T-cell (primary cell): ENCODE data around the gene SMAD3. TPM values are rescaled to one million over a fixed set of nuclear protein-coding genes. Genes with fewer than 3 reads are reported as not detected.
A peak's percentile ranks its signal among the peaks of the same experiment; 100 is the strongest.

Source experiments
- ATAC-seq, 4 experiments: fragments of 200-7000 bp in 3 of 4; fragments of 150-1000 bp in 1 of 4; cut with Tn5 transposase; replicated peaks in 1 of 4; 1 replicate in 3 of 4; 2 replicates in 1 of 4; pipeline ENCODE4 v1.10.0; 2021; ENCODE audit warnings: moderate library complexity in 3 of 4, mild to moderate bottlenecking in 2 of 4, moderate number of reproducible peaks in 1 of 4
- CTCF ChIA-PET, 2 donors: fragments of 300-600 bp; sonication (Branson Sonifier 250); formaldehyde crosslinking; loops; one replicate each; lab custom pipeline; 2022; ENCODE audit warnings: antibody characterized with exemption in 2 of 2; lab: Charles Lee
- POLR2A ChIA-PET, 2 donors: fragments of 300-600 bp; sonication (Branson Sonifier 250); formaldehyde crosslinking; loops; one replicate each; lab custom pipeline; 2022; ENCODE audit warnings: antibody characterized with exemption in 2 of 2; lab: Charles Lee
- DNase-seq, 35 experiments: peaks; one replicate each; pipeline versions ENCODE4 v3.0.0 to v3.0.0-alpha.2; 2013 to 2023
- H3K27ac ChIP-seq: one replicate; pipeline ENCODE4 v1.5.1; 2013; ENCODE audit warnings: low read length
- H3K27me3 ChIP-seq, 2 experiments: replicated peaks in 1 of 2; 1 replicate in 1 of 2; 2 replicates in 1 of 2; pipeline versions ENCODE4 v1.6.1 to v1.7.0; 2013; ENCODE audit warnings: low read length in 1 of 2, mixed read lengths in 1 of 2; ENCODE audit not compliant: control insufficient read depth in 2 of 2, insufficient read depth in 2 of 2; ENCODE audit errors: extremely low read depth in 1 of 2
- H3K36me3 ChIP-seq, 2 donors: 1 replicate in 1 of 2; 2 replicates in 1 of 2; pipeline versions ENCODE4 v1.6.1 to v1.7.0; 2013; ENCODE audit warnings: low read length in 1 of 2; ENCODE audit not compliant: control insufficient read depth in 2 of 2, insufficient read depth in 1 of 2; ENCODE audit errors: extremely low read depth in 1 of 2
- H3K4me1 ChIP-seq, 2 experiments: 1 replicate in 1 of 2; 2 replicates in 1 of 2; pipeline versions ENCODE4 v1.6.1 to v1.7.0; 2013; ENCODE audit warnings: low read length in 2 of 2, mixed read lengths in 1 of 2; ENCODE audit not compliant: insufficient read depth in 2 of 2, control insufficient read depth in 1 of 2; ENCODE audit errors: extremely low read depth in 1 of 2
- H3K4me3 ChIP-seq, 2 donors: 1 replicate in 1 of 2; 2 replicates in 1 of 2; pipeline versions ENCODE4 v1.5.1 to v1.7.0; 2013; ENCODE audit warnings: mild to moderate bottlenecking in 2 of 2, low read length in 1 of 2, moderate library complexity in 1 of 2; ENCODE audit not compliant: control insufficient read depth in 1 of 2; ENCODE audit errors: extremely low read depth in 1 of 2
- H3K9me3 ChIP-seq: 2 replicates; pipeline ENCODE4 v1.7.0; 2013
- H3K27ac Mint-ChIP-seq, 2 donors: one replicate each; pipeline ENCODE4 v1.8.0; 2020 to 2021; ENCODE audit warnings: mild to moderate bottlenecking in 2 of 2, mixed read lengths in 2 of 2
- H3K27me3 Mint-ChIP-seq, 2 donors: one replicate each; pipeline ENCODE4 v1.8.0; 2021 to 2022; ENCODE audit warnings: mixed read lengths in 2 of 2
- H3K36me3 Mint-ChIP-seq: one replicate; pipeline ENCODE4 v1.8.0; 2021; ENCODE audit warnings: mixed read lengths
- H3K4me1 Mint-ChIP-seq, 3 donors: one replicate each; pipeline ENCODE4 v1.8.0; 2020 to 2022; ENCODE audit warnings: mixed read lengths in 3 of 3, mild to moderate bottlenecking in 1 of 3
- H3K4me3 Mint-ChIP-seq, 3 donors: one replicate each; pipeline ENCODE4 v1.8.0; 2020 to 2022; ENCODE audit warnings: mild to moderate bottlenecking in 3 of 3, mixed read lengths in 3 of 3, moderate library complexity in 3 of 3
- H3K9me3 Mint-ChIP-seq, 3 donors: one replicate each; pipeline ENCODE4 v1.8.0; 2020 to 2022; ENCODE audit warnings: mixed read lengths in 3 of 3
- WGBS: methylation state at CpG from one replicate; pipeline ENCODE4 v1.1.5; 2013; ENCODE audit warnings: missing lambda C conversion rate; ENCODE audit not compliant: insufficient coverage; 5-methylcytosine and 5-hydroxymethylcytosine counted together
- total RNA-seq, 35 experiments: library from RNA in 6 of 35; stranded (reverse) in 6 of 35; fragments of 120-200 nt in 1 of 35; gene quantifications; one replicate each; pipeline versions ENCODE4 v1.2.1 to v1.2.4 and lab custom pipeline; 2013 to 2026

Gene SMAD3
- total RNA-seq, 5 donors from 2014 or later (not counting 1 experiment from before 2014, with no cell fraction given): 55.4 to 159 (median 110) TPM

GRCh38 chr15:67146875-67147381, 81.5 kb downstream of the SMAD3 start:
- peak in 10 of 35 experiments; percentile 6 to 48 (median 24) for DNase-seq
- H3K9me3 ChIP-seq: no peaks in the 10 kb centered on the region
- Mint-ChIP-seq H3K27ac (peak overlapping the region; percentile 82 to 85), H3K4me3 (peak overlapping the region; percentile 29 to 59 (median 37)), H3K36me3 (no peaks in the 10 kb centered on the region), H3K27me3 (no peaks in the 10 kb centered on the region), H3K4me1 (peaks cover 83 to 90% (median 86%) of the 10 kb centered on the region in 3 donors), H3K9me3 (no peaks in the 10 kb centered on the region)
- peak overlapping the region; percentile 38 for H3K27ac ChIP-seq
- no peaks in the 10 kb centered on the region for H3K36me3 ChIP-seq
- ChIA-PET CTCF (no interaction called here), POLR2A (interaction anchor here (0.6 to 1.0 kb wide), 3 partner anchors 15 to 103 kb away, joined by 3 read pairs; no protein-coding TSS in a partner anchor)
- peaks cover 52 to 72% of the 10 kb centered on the region in 2 experiments for H3K4me1 ChIP-seq
- peak overlapping the region in 1 of 2 donors; percentile 35 for H3K4me3 ChIP-seq
- H3K27me3 ChIP-seq: no peaks in the 10 kb centered on the region
- WGBS: 43% methylated on average over 4 of the region's 10 CpGs
- ATAC-seq: peak; percentile 22 to 73 (median 30)

GRCh38 chr15:67147396-67147949, 82.1 kb downstream of the SMAD3 start:
- H3K27me3 Mint-ChIP-seq: no peaks in the 10 kb centered on the region
- CTCF ChIA-PET: no interaction called here
- H3K9me3 ChIP-seq: no peaks in the 10 kb centered on the region

GRCh38 chr15:67148196-67148701, 82.8 kb downstream of the SMAD3 start:
- CTCF ChIA-PET: interaction anchor here in 1 of 2 donors (0.5 to 0.6 kb wide), 2 partner anchors 692 to 1158 kb away, joined by 4 to 10 read pairs; no protein-coding TSS in a partner anchor
- Mint-ChIP-seq H3K4me3 (peak overlapping the region; percentile 18 to 59 (median 37)), H3K36me3 (peaks cover 3% of the 10 kb centered on the region), H3K27ac (peak overlapping the region; percentile 82 to 85), H3K4me1 (peaks cover 73 to 88% (median 83%) of the 10 kb centered on the region in 3 donors), H3K27me3 (no peaks in the 10 kb centered on the region), H3K9me3 (no peaks in the 10 kb centered on the region)
- H3K27ac ChIP-seq: peak overlapping the region; percentile 38
- DNase-seq: peak in 5 of 35 experiments; percentile 9 to 32 (median 23)
- no peaks in the 10 kb centered on the region for H3K9me3 ChIP-seq
- H3K27me3 ChIP-seq: no peaks in the 10 kb centered on the region
- peak in 3 of 4 experiments; percentile 42 to 53 (median 46) for ATAC-seq
- H3K4me1 ChIP-seq: peaks cover 52 to 69% of the 10 kb centered on the region in 2 experiments
- POLR2A ChIA-PET: interaction anchor here (0.6 to 1.0 kb wide), 3 partner anchors 27 to 101 kb away, joined by 3 to 7 read pairs (median 5); no protein-coding TSS in a partner anchor
- WGBS: 41% methylated on average over 4 of the region's 6 CpGs
- no peaks in the 10 kb centered on the region for H3K36me3 ChIP-seq
- no peak overlapping the region for H3K4me3 ChIP-seq

More at GRCh38 chr15:67147396-67147949, 82.1 kb downstream of the SMAD3 start:
- Histone ChIP-seq H3K27ac (peak overlapping the region; percentile 38), H3K4me1 (peaks cover 52 to 74% of the 10 kb centered on the region in 2 experiments), H3K27me3 (no peaks in the 10 kb centered on the region), H3K36me3 (no peaks in the 10 kb centered on the region), H3K4me3 (no peak overlapping the region)
- H3K27ac Mint-ChIP-seq: peak overlapping the region; percentile 82 to 85
- no peaks in the 10 kb centered on the region for H3K9me3 Mint-ChIP-seq
- H3K36me3 Mint-ChIP-seq: no peaks in the 10 kb centered on the region
- ATAC-seq (no peak), DNase-seq (no peak)
- POLR2A ChIA-PET: interaction anchor here (0.6 to 1.0 kb wide), 3 partner anchors 14 to 26 kb away, joined by 3 to 11 read pairs (median 3); no protein-coding TSS in a partner anchor
- H3K4me1 Mint-ChIP-seq: peaks cover 78 to 90% (median 86%) of the 10 kb centered on the region in 3 donors
- WGBS: 77% methylated on average over 2 of the region's 7 CpGs
- H3K4me3 Mint-ChIP-seq: peak overlapping the region in 1 of 3 donors; percentile 59

GRCh38 chr15:67149068-67149772, 83.8 kb downstream of the SMAD3 start:
- Mint-ChIP-seq H3K9me3 (no peaks in the 10 kb centered on the region), H3K27me3 (no peaks in the 10 kb centered on the region), H3K4me1 (peaks cover 65 to 83% (median 81%) of the 10 kb centered on the region in 3 donors), H3K4me3 (peak overlapping the region; percentile 17 to 59 (median 31)), H3K36me3 (peaks cover 6% of the 10 kb centered on the region), H3K27ac (peak overlapping the region; percentile 82 to 85)
- H3K27ac ChIP-seq: peak overlapping the region; percentile 3
- ChIA-PET POLR2A (interaction anchor here in 1 of 2 donors (0.6 kb wide), 1 partner anchor 102 kb away, joined by 5 read pairs; no protein-coding TSS in a partner anchor), CTCF (interaction anchor here in 1 of 2 donors (0.5 to 0.6 kb wide), 2 partner anchors 68 to 83 kb away, joined by 3 to 6 read pairs; no protein-coding TSS in a partner anchor)
- no peaks in the 10 kb centered on the region for H3K9me3 ChIP-seq
- DNase-seq (no peak), ATAC-seq (no peak)
- H3K4me3 ChIP-seq: no peak overlapping the region
- H3K4me1 ChIP-seq: peaks cover 49 to 66% of the 10 kb centered on the region in 2 experiments
- no peaks in the 10 kb centered on the region for H3K27me3 ChIP-seq
- WGBS: 73% methylated on average over 3 of the region's 6 CpGs
- H3K36me3 ChIP-seq: peaks cover 0 to 2% of the 10 kb centered on the region in 2 donors

GRCh38 chr15:67149773-67150022, 84.3 kb downstream of the SMAD3 start:
- POLR2A ChIA-PET: no interaction called here
- peak overlapping the region in 2 of 3 donors; percentile 45 to 58 for H3K4me3 Mint-ChIP-seq
- H3K4me1 Mint-ChIP-seq: peaks cover 60 to 81% (median 78%) of the 10 kb centered on the region in 3 donors
- WGBS: no CpG with 5 or more reads among the region's 1 CpG
- peaks cover 46 to 62% of the 10 kb centered on the region in 2 experiments for H3K4me1 ChIP-seq
- no peaks in the 10 kb centered on the region for H3K27me3 Mint-ChIP-seq
- DNase-seq (no peak), ATAC-seq (no peak)
- CTCF ChIA-PET: interaction anchor here in 1 of 2 donors (0.5 kb wide), 1 partner anchor 82 kb away, joined by 6 read pairs; no protein-coding TSS in a partner anchor
- H3K27me3 ChIP-seq: no peaks in the 10 kb centered on the region
- no peak overlapping the region for H3K4me3 ChIP-seq
- H3K9me3 ChIP-seq: no peaks in the 10 kb centered on the region
- H3K27ac ChIP-seq: peak overlapping the region; percentile 3
- H3K36me3 Mint-ChIP-seq: peaks cover 8% of the 10 kb centered on the region
- H3K27ac Mint-ChIP-seq: peak overlapping the region; percentile 58 to 82
- no peaks in the 10 kb centered on the region for H3K9me3 Mint-ChIP-seq
- H3K36me3 ChIP-seq: peaks cover 0 to 2% of the 10 kb centered on the region in 2 donors
